Spleen (tissue), 7 donors: ENCODE measurements around the gene BRAF.

Experiments
- CTCF ChIP-seq, 11 experiments: fragments of 200-600 bp in 7 of 11; fragments of 450-650 bp in 4 of 11; sonication (generic) in 4 of 11; IDR thresholded peaks in 8 of 11; conservative IDR thresholded peaks in 3 of 11; 1 replicate in 7 of 11; 2 replicates in 4 of 11; pipeline versions ENCODE4 v1.4.0 to v1.8.0; 2016 to 2021; ENCODE audit warnings: antibody characterized with exemption in 11 of 11, inconsistent platforms in 4 of 11, mild to moderate bottlenecking in 1 of 11
- POLR2A ChIP-seq, 3 donors: fragments of 450-650 bp; IDR thresholded peaks; one replicate each; pipeline ENCODE4 v1.5.1; 2017; ENCODE audit warnings: antibody characterized with exemption in 3 of 3, mild to moderate bottlenecking in 1 of 3
- donor health status: DM: no; HTN: no; CAD: no; lungs with moderate emphysema.
- donor health status: DM: no; HTN: no; CAD: no.
- donor health status: DM: no; HTN: no; CAD: no.

- TF ChIP-seq CTCF (IDR thresholded peaks at IDR 0.05 in 8 of 11, conservative IDR thresholded peaks at IDR 0.05 in 3 of 11), result no peak
- TF ChIP-seq POLR2A (IDR thresholded peaks at IDR 0.05), result no peak
Observed at GRCh38 chr7:140876519-140877248, 48.0 kb downstream of the BRAF start.
